Breast epithelium (tissue), 4 donors: ENCODE data around the gene ALDH2. TPM values are rescaled to one million over a fixed set of nuclear protein-coding genes. Genes with fewer than 3 reads are reported as not detected.
"Not testable (repeated sequence)": the region's sequence is repeated elsewhere in the genome, so short reads cannot be mapped to it uniquely, and the experiment has no call there.

Experiments used
- DNase-seq, 2 donors: peaks; one replicate each; pipeline ENCODE4 v3.0.0-alpha.2; 2019; ENCODE audit warnings: low spot score in 2 of 2
- H3K27ac ChIP-seq, 2 donors: fragments of 200-600 bp; sonication (generic) in 1 of 2; one replicate each; pipeline ENCODE4 v1.5.1; 2016 to 2019; ENCODE audit warnings: mild to moderate bottlenecking in 1 of 2
- H3K27me3 ChIP-seq, 2 donors: fragments of 200-600 bp; sonication (generic) in 1 of 2; one replicate each; pipeline versions ENCODE4 v1.5.1 to v1.6.0; 2017 to 2019; ENCODE audit warnings: control low read depth in 1 of 2, mild to moderate bottlenecking in 1 of 2
- H3K36me3 ChIP-seq: fragments of 200-600 bp; one replicate; pipeline ENCODE4 v1.5.1; 2019
- H3K4me1 ChIP-seq, 2 donors: fragments of 200-600 bp; sonication (generic); one replicate each; pipeline ENCODE4 v1.5.1; 2016 to 2019; ENCODE audit warnings: control low read depth in 1 of 2
- H3K4me3 ChIP-seq, 3 donors: fragments of 200-600 bp; sonication (generic); 1 replicate in 2 of 3; 2 replicates in 1 of 3; pipeline ENCODE4 v1.5.1; 2016 to 2019; ENCODE audit warnings: mild to moderate bottlenecking in 3 of 3, moderate library complexity in 2 of 3
- H3K9me3 ChIP-seq, 2 donors: fragments of 200-600 bp; sonication (generic) in 1 of 2; one replicate each; pipeline ENCODE4 v1.5.1; 2016 to 2019; ENCODE audit warnings: control low read depth in 1 of 2
- CTCF ChIP-seq, 3 donors: fragments of 450-650 bp; IDR thresholded peaks; one replicate each; pipeline ENCODE4 v1.5.1; 2016 to 2017; ENCODE audit warnings: antibody characterized with exemption in 3 of 3, mild to moderate bottlenecking in 3 of 3, moderate library complexity in 3 of 3
- POLR2A ChIP-seq: fragments of 450-650 bp; IDR thresholded peaks from one replicate; pipeline ENCODE4 v1.6.1; 2016; ENCODE audit warnings: antibody characterized with exemption, mild to moderate bottlenecking, moderate library complexity
- POLR2AphosphoS5 ChIP-seq, 3 donors: sonication (generic); formaldehyde crosslinking; IDR thresholded peaks; one replicate each; pipeline ENCODE4 v1.6.1; 2017; ENCODE audit warnings: antibody characterized with exemption in 3 of 3
- intact Hi-C: fragments of 100-400 bp; cut with DNase I; formaldehyde crosslinking; loops from one replicate; pipeline ENCODE4 v1.15.1; 2023; ENCODE audit warnings: low total_unique reads
- total RNA-seq, 3 donors: library from RNA; depleted of rRNA; stranded (reverse); fragments of >200 nt; gene quantifications; one replicate each; pipeline ENCODE4 v1.1.0, GENCODE V29; 2016

Gene ALDH2
- total RNA-seq, 3 donors from 2014 or later, result 56.4 to 433 (median 63.4) TPM

- DNase-seq, result no peak
- no peak overlapping the region for H3K27ac ChIP-seq
Observed at GRCh38 chr12:111822886-111823285, 56.2 kb downstream of the ALDH2 start.

GRCh38 chr12:111823891-111824290, 57.2 kb downstream of the ALDH2 start:
- H3K27me3 ChIP-seq, result no peaks in the 10 kb centered on the region
- no peak overlapping the region for H3K27ac ChIP-seq
- TF ChIP-seq POLR2A (no peak), CTCF (IDR thresholded peaks at IDR 0.05) (no peak), POLR2AphosphoS5 (IDR thresholded peaks at IDR 0.05) (no peak)
- no peak for DNase-seq
- no peaks in the 10 kb centered on the region for H3K9me3 ChIP-seq
- H3K4me1 ChIP-seq, result no peaks in the 10 kb centered on the region
- no peak overlapping the region for H3K4me3 ChIP-seq
- intact Hi-C loops, result no loop called here
- H3K36me3 ChIP-seq, result no peaks in the 10 kb centered on the region

More at GRCh38 chr12:111822886-111823285, 56.2 kb downstream of the ALDH2 start:
- intact Hi-C loops, result no loop called here
- no peaks in the 10 kb centered on the region for H3K36me3 ChIP-seq
- TF ChIP-seq POLR2A (no peak), CTCF (IDR thresholded peaks at IDR 0.05) (no peak), POLR2AphosphoS5 (IDR thresholded peaks at IDR 0.05) (no peak)
- H3K9me3 ChIP-seq, result no peaks in the 10 kb centered on the region
- no peaks in the 10 kb centered on the region for H3K4me1 ChIP-seq
- H3K4me3 ChIP-seq, result no peak overlapping the region
- H3K27me3 ChIP-seq, result no peaks in the 10 kb centered on the region

DNA sequence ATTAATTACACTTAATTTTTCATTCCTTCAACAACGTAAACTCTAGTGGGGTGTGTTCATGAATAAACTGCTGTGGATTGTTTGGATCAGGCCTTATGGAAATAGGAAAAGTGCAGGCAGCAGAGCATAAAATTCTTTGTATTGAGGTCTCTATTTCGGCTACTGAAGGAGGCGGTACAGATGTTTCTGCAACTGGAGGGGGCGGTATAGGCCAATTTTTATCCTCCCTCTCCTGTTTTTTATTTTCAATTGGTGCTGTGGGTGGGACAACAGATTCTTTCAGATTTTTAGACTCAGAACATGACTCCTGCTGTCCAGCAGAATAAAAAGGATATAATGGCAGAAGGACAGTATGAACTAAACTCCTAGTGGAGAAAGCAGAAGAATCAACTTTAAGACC, 57.6 kb downstream of the ALDH2 start:
- intact Hi-C loops, H3K27ac ChIP-seq, DNase-seq, H3K36me3 ChIP-seq, H3K4me3 ChIP-seq, H3K27me3 ChIP-seq, H3K9me3 ChIP-seq, H3K4me1 ChIP-seq: not testable (repeated sequence)

GRCh38 chr12:111825509-111825908, 58.8 kb downstream of the ALDH2 start:
- no peak for DNase-seq
- H3K36me3 ChIP-seq, result no peaks in the 10 kb centered on the region
- intact Hi-C loops, result no loop called here

GRCh38 chr12:111826316-111826715, 59.6 kb downstream of the ALDH2 start:
- Histone ChIP-seq H3K4me3 (no peak overlapping the region), H3K27me3 (no peaks in the 10 kb centered on the region), H3K4me1 (no peaks in the 10 kb centered on the region), H3K9me3 (no peaks in the 10 kb centered on the region), H3K36me3 (no peaks in the 10 kb centered on the region), H3K27ac (no peak overlapping the region)
- TF ChIP-seq POLR2AphosphoS5 (IDR thresholded peaks at IDR 0.05) (no peak), CTCF (IDR thresholded peaks at IDR 0.05) (no peak), POLR2A (no peak)
- intact Hi-C loops, result no loop called here
- DNase-seq, result no peak

More at GRCh38 chr12:111825509-111825908, 58.8 kb downstream of the ALDH2 start:
- H3K4me3 ChIP-seq, result no peak overlapping the region
- no peaks in the 10 kb centered on the region for H3K27me3 ChIP-seq
- TF ChIP-seq CTCF (IDR thresholded peaks at IDR 0.05) (no peak), POLR2AphosphoS5 (IDR thresholded peaks at IDR 0.05) (no peak), POLR2A (no peak)
- no peaks in the 10 kb centered on the region for H3K9me3 ChIP-seq
- H3K4me1 ChIP-seq, result no peaks in the 10 kb centered on the region
- H3K27ac ChIP-seq, result no peak overlapping the region

GRCh38 chr12:111826992-111827391, 60.3 kb downstream of the ALDH2 start:
- no peaks in the 10 kb centered on the region for H3K36me3 ChIP-seq
- H3K27me3 ChIP-seq, result no peaks in the 10 kb centered on the region
- no peaks in the 10 kb centered on the region for H3K9me3 ChIP-seq
- no peak for DNase-seq
- H3K4me1 ChIP-seq, result no peaks in the 10 kb centered on the region
- no peak overlapping the region for H3K4me3 ChIP-seq
- TF ChIP-seq POLR2AphosphoS5 (IDR thresholded peaks at IDR 0.05) (no peak), CTCF (IDR thresholded peaks at IDR 0.05) (no peak), POLR2A (no peak)
- H3K27ac ChIP-seq, result no peak overlapping the region
- intact Hi-C loops, result no loop called here
